Neural progenitor cell (in vitro differentiated cells): Measurements from ENCODE around the gene KLHL28. TPM values are rescaled to one million over a fixed set of nuclear protein-coding genes. Genes with fewer than 3 reads are reported as not detected.

Experiments
- DNase-seq: peaks from one replicate; pipeline ENCODE4 v3.0.0-alpha.2; 2016; ENCODE audit warnings: low spot score
- H2AFZ ChIP-seq: fragments of 200-600 bp; sonication (generic); replicated peaks from 2 replicates; pipeline ENCODE4 v1.6.1; 2016; ENCODE audit warnings: antibody characterized with exemption
- H3F3A ChIP-seq: fragments of 200-600 bp; sonication (generic); 2 replicates; pipeline ENCODE4 v1.6.1; 2016; ENCODE audit warnings: antibody characterized with exemption, low read depth
- H3K27ac ChIP-seq: fragments of 200-600 bp; sonication (generic); 2 replicates; pipeline ENCODE4 v1.5.1; 2016; ENCODE audit warnings: mild to moderate bottlenecking
- H3K27me3 ChIP-seq: fragments of 200-600 bp; sonication (generic); 2 replicates; pipeline ENCODE4 v1.6.1; 2016; ENCODE audit warnings: mild to moderate bottlenecking, moderate library complexity
- H3K36me3 ChIP-seq: fragments of 200-600 bp; sonication (generic); 2 replicates; pipeline ENCODE4 v1.5.1; 2016
- H3K4me1 ChIP-seq: fragments of 200-600 bp; sonication (generic); 2 replicates; pipeline ENCODE4 v1.6.1; 2016; ENCODE audit warnings: mixed run types
- H3K4me2 ChIP-seq: fragments of 200-600 bp; sonication (generic); 2 replicates; pipeline ENCODE4 v1.6.1; 2016
- H3K4me3 ChIP-seq: fragments of 200-600 bp; sonication (generic); 2 replicates; pipeline ENCODE4 v1.5.1; 2016
- H3K79me2 ChIP-seq: fragments of 200-600 bp; sonication (generic); 2 replicates; pipeline ENCODE4 v1.6.1; 2016; ENCODE audit warnings: low read depth
- H3K9ac ChIP-seq: fragments of 200-600 bp; sonication (generic); 2 replicates; pipeline ENCODE4 v1.6.1; 2016
- H3K9me3 ChIP-seq: fragments of 200-600 bp; sonication (generic); 2 replicates; pipeline ENCODE4 v1.5.1; 2016; ENCODE audit warnings: low read depth
- H4K20me1 ChIP-seq: fragments of 200-600 bp; sonication (generic); 2 replicates; pipeline ENCODE4 v1.6.1; 2016; ENCODE audit warnings: low read depth
- H3K27ac Mint-ChIP-seq: 3 replicates; pipeline ENCODE4 v1.8.0; 2021; ENCODE audit warnings: mixed read lengths
- H3K27me3 Mint-ChIP-seq: 2 replicates; pipeline ENCODE4 v1.8.0; 2022; ENCODE audit warnings: low read depth, mild to moderate bottlenecking, inconsistent platforms, moderate library complexity, mixed read lengths; ENCODE audit not compliant: insufficient read depth
- H3K36me3 Mint-ChIP-seq: 3 replicates; pipeline ENCODE4 v1.8.0; 2021; ENCODE audit warnings: mixed read lengths
- H3K4me1 Mint-ChIP-seq: 3 replicates; pipeline ENCODE4 v1.8.0; 2021; ENCODE audit warnings: mixed read lengths
- H3K4me3 Mint-ChIP-seq: 3 replicates; pipeline ENCODE4 v1.8.0; 2021; ENCODE audit warnings: mild to moderate bottlenecking, moderate library complexity, mixed read lengths
- H3K9me3 Mint-ChIP-seq: 3 replicates; pipeline ENCODE4 v1.8.0; 2020; ENCODE audit warnings: mixed read lengths
- EZH2 ChIP-seq: fragments of 200-600 bp; sonication (generic); IDR thresholded peaks from 2 replicates; pipeline ENCODE4 v1.6.1; 2017; ENCODE audit warnings: antibody characterized with exemption, mild to moderate bottlenecking, moderate library complexity
- EZH2phosphoT487 ChIP-seq: fragments of 200-600 bp; sonication (generic); IDR thresholded peaks from 2 replicates; pipeline ENCODE4 v1.6.1; 2017; ENCODE audit warnings: antibody characterized with exemption
- total RNA-seq: library from RNA; depleted of rRNA; stranded (reverse); fragments of >200 nt; gene quantifications from 2 replicates; pipeline ENCODE4 v1.2.3, GENCODE V29; 2015; ENCODE audit warnings: low replicate concordance
- TF ChIP-seq, protein P1 (sequence below): fragments of 200-600 bp; sonication (generic); IDR thresholded peaks from 2 replicates; pipeline ENCODE4 v1.5.1; 2017; ENCODE audit warnings: antibody characterized with exemption, mild to moderate bottlenecking

Gene KLHL28
- total RNA-seq, 1 donor from 2014 or later, result 21.8 TPM

DNA sequence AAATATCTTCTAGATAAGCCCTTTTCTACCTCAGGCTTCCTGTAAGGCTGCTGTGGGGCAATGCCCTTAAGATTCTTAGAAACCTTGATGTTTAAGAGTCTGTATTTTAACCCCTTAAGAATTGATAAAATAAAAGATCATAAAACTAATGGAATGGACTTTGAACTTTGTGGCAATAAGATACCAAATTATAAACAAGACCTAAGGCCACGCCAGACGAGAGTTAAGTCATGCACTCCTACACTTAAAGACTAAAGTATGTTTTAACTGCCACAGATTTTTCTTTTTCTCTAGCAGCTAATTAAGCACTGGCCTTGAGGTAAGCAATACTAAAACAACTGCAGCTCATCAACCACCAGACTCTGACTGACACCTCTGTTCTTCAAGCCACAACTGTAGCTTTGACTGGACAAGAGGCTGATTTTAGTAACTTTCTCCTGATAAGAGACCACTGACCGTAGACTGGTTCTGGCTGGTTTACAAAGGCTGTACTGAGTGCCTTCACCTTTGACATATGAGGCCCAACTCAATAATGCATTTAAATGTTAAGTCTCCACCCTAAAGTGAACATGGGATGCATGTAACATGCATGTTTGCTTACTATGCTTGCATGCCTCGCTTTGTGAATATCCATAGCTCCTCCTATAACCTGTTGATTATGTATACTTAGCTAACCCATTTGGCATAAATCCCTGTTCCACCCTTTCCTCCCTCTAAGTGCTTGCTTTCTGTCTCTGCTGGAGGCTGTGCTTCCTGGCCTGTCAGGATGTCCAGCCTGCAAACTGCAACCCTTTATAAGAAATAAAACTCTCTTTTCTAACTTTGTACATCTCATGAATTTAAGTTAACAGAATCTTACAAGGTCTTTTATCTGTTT, 71.9 kb downstream of the KLHL28 start:
- Mint-ChIP-seq H3K9me3 (no peaks in the 10 kb centered on the region), H3K27me3 (no peaks in the 10 kb centered on the region), H3K4me3 (no peak overlapping the region), H3K27ac (no peak overlapping the region), H3K4me1 (no peaks in the 10 kb centered on the region), H3K36me3 (no peaks in the 10 kb centered on the region)
- Histone ChIP-seq H3K4me1 (no peaks in the 10 kb centered on the region), H3K9me3 (no peaks in the 10 kb centered on the region), H3F3A (no peaks in the 10 kb centered on the region), H4K20me1 (no peaks in the 10 kb centered on the region), H3K9ac (no peak overlapping the region), H3K27ac (no peak overlapping the region), H3K79me2 (no peaks in the 10 kb centered on the region), H3K36me3 (no peaks in the 10 kb centered on the region), H3K27me3 (no peaks in the 10 kb centered on the region), H3K4me2 (no peak overlapping the region), H3K4me3 (no peak overlapping the region), H2AFZ (no peak overlapping the region)
- TF ChIP-seq EZH2phosphoT487, result no peak
- TF ChIP-seq, protein P1, sequence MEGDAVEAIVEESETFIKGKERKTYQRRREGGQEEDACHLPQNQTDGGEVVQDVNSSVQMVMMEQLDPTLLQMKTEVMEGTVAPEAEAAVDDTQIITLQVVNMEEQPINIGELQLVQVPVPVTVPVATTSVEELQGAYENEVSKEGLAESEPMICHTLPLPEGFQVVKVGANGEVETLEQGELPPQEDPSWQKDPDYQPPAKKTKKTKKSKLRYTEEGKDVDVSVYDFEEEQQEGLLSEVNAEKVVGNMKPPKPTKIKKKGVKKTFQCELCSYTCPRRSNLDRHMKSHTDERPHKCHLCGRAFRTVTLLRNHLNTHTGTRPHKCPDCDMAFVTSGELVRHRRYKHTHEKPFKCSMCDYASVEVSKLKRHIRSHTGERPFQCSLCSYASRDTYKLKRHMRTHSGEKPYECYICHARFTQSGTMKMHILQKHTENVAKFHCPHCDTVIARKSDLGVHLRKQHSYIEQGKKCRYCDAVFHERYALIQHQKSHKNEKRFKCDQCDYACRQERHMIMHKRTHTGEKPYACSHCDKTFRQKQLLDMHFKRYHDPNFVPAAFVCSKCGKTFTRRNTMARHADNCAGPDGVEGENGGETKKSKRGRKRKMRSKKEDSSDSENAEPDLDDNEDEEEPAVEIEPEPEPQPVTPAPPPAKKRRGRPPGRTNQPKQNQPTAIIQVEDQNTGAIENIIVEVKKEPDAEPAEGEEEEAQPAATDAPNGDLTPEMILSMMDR, result no peak
- no peak for TF ChIP-seq EZH2
- DNase-seq, result no peak

DNA sequence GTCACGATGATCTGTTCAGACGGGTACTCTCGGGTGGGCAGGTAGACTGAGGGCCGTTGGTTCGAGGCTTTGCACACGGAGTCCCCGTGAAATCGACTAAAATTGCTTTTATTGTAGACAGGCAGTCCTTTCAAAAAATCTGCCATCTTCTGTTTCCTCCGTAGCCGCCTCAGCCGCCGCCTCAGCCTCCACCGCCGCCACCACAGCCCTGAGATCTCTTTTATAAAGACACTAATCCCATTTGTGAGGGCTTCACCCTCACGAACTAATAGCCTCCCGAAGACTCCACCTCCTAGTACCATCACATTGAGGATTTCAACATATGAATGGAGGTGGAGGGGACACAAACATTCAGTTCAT, 74.2 kb downstream of the KLHL28 start:
- Histone ChIP-seq H3K36me3 (no peaks in the 10 kb centered on the region), H3K4me3 (no peak overlapping the region), H4K20me1 (no peaks in the 10 kb centered on the region), H3K4me2 (no peak overlapping the region), H3F3A (no peaks in the 10 kb centered on the region), H3K9ac (no peak overlapping the region), H3K79me2 (no peaks in the 10 kb centered on the region), H3K9me3 (peaks cover 1% of the 10 kb centered on the region), H3K27me3 (no peaks in the 10 kb centered on the region), H3K4me1 (no peaks in the 10 kb centered on the region), H3K27ac (no peak overlapping the region), H2AFZ (no peak overlapping the region)
- Mint-ChIP-seq H3K4me3 (no peak overlapping the region), H3K27me3 (no peaks in the 10 kb centered on the region), H3K4me1 (no peaks in the 10 kb centered on the region), H3K9me3 (peaks cover 4% of the 10 kb centered on the region), H3K36me3 (no peaks in the 10 kb centered on the region), H3K27ac (no peak overlapping the region)
- DNase-seq, result no peak
- TF ChIP-seq, protein P1, result no peak
- TF ChIP-seq EZH2 (no peak), EZH2phosphoT487 (no peak)

DNA sequence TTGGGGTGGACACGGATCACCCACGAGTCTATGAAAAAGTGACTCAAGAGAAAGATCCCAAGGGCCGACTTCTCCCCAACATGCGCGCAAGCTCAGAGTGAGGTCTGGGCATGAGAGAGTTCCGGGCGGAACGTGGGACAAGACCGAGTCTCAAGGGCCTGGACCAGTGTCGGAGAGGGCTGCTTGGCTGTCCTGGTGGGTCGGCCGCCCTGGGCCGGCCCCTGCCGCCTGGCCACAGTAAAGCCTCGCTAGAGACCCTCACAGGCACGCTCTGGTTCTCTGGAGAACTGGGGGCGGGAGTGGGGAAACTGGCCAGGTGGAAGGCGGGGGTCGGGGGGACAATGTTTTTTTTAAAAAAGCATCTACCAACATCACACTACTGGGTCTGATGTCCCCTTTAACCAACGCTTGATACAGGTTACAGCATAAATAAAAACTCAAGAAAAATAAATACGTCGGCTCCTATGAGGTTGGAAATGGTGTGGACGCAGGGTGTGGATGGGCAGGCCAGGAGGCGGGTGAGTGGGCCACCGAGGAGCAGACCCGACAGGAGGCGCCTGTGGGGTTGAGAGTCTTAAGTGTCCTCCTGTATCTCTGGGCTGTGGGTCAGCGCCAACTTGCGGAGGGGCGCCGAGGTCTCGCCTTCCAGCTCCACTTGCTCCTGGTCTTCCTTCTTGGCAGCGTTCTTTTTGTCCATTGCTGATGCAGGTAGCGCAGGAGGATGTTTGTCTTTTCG, 74.7 kb downstream of the KLHL28 start:
- Mint-ChIP-seq H3K4me3 (no peak overlapping the region), H3K4me1 (no peaks in the 10 kb centered on the region), H3K27ac (no peak overlapping the region), H3K27me3 (no peaks in the 10 kb centered on the region), H3K9me3 (peaks cover 8% of the 10 kb centered on the region), H3K36me3 (no peaks in the 10 kb centered on the region)
- H3K36me3 ChIP-seq, result no peaks in the 10 kb centered on the region
- no peaks in the 10 kb centered on the region for H3K27me3 ChIP-seq
- peaks cover 7% of the 10 kb centered on the region for H3K9me3 ChIP-seq
- no peaks in the 10 kb centered on the region for H3F3A ChIP-seq
- no peak overlapping the region for H3K27ac ChIP-seq
- TF ChIP-seq, protein P1, result no peak
- no peak for TF ChIP-seq EZH2
- no peak for TF ChIP-seq EZH2phosphoT487
- no peaks in the 10 kb centered on the region for H3K4me1 ChIP-seq
- H2AFZ ChIP-seq, result no peak overlapping the region
- no peaks in the 10 kb centered on the region for H4K20me1 ChIP-seq
- no peaks in the 10 kb centered on the region for H3K79me2 ChIP-seq
- no peak overlapping the region for H3K4me3 ChIP-seq
- DNase-seq, result no peak
- no peak overlapping the region for H3K4me2 ChIP-seq
- H3K9ac ChIP-seq, result no peak overlapping the region
